ENCODE results near the gene REN. TPM values are rescaled to one million over a fixed set of nuclear protein-coding genes. Genes with fewer than 3 reads are reported as not detected.

REN gene
- total and polyA plus RNA-seq, 2 of the 13 experiments (the other 11 are each of a cell fraction or from before 2014, with no cell fraction given) = not detected

DNA sequence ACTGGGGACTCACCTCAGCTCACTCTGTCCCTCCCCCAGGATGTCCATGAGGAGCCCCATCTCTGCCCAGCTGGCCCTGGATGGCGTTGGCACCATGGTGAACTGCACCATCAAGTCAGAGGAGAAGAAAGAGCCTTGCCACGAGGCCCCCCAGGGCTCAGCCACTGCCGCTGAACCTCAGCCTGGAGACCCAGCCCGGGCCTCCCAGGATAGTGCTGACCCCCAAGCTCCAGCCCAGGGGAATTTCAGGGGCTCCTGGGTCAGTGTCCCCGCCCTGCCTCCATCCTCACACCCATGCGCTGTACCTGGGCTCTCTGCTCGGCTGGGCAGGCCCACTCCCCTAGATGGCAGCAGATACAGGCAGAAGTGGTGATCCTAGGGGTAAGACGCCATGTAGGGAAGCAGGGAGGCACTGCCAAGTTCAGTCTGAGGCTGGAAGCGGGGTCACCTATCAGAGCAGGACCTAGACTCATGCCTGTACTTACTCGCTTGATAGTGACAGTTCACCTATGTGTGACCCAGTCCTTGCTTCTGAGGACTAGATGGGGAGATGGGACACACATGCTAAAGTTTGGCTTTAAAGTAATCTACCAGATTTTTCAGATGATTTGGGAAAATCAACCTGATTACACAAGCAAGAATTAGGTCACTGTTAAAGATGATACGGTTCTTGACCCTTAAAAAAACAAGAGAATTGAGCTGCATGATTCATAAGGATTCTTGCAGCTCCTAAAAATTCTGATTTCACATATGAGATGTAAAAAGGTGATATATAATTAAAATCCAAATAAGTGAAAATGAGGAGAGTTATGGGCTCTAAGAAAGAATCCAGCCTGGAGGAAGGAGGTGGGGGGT lies 53.0 kb downstream of the REN start:
- ATAC-seq (no peak), DNase-seq (ENCODE audit: low spot score) (no peak), FAIRE-seq (no peak)
- H3K27ac ChIP-seq (ENCODE audit: extremely low read length, insufficient read depth, low read length) = no peak overlapping the region
- WGBS (ENCODE audit: low lambda C conversion rate) = 90% methylated on average over 6 of the region's 11 CpGs
- H2AFZ ChIP-seq (ENCODE audit: low read length) = no peak overlapping the region
- H3K9ac ChIP-seq (ENCODE audit: insufficient read depth, low read depth, low read length) = no peak overlapping the region
- no peak overlapping the region for H3K4me2 ChIP-seq (ENCODE audit: low read depth, low read length)
- BruUV-seq (replicated peaks) = no TSS peak
- no peaks in the 10 kb centered on the region for H3K9me3 ChIP-seq (ENCODE audit: low read length)
- intact Hi-C loops (cut with micrococcal nuclease; ENCODE audit: unreplicated experiment) (no loop called here), in situ Hi-C loops (cut with HindIII; ENCODE audit: extremely low pct_ligation_motif_present, low pct_unique_long_range_greater_than_20kb) (no loop called here)
- H3K79me2 ChIP-seq (ENCODE audit: insufficient read depth, low read length) = peaks cover 34% of the 10 kb centered on the region
- peaks cover 23 to 38% of the 10 kb centered on the region in 2 experiments for H3K36me3 ChIP-seq (replicated peaks in 1 of 2; ENCODE audit: control insufficient read depth in 1 of 2, insufficient read depth in 2 of 2, low read length in 2 of 2)
- peaks cover 3% of the 10 kb centered on the region; the same call in 1 of the 2 replicates for H4K20me1 ChIP-seq (ENCODE audit: insufficient read depth, low read length)
- H3K27me3 ChIP-seq (ENCODE audit: control insufficient read depth in 1 of 2, insufficient read depth in 2 of 2, low read length in 2 of 2) = no peaks in the 10 kb centered on the region
- CTCF ChIA-PET (ENCODE audit: low intra/inter-chr PET ratio, low total read pairs) = no interaction called here
- no peak overlapping the region for H3K4me3 ChIP-seq (replicated peaks in 1 of 3; ENCODE audit: insufficient read depth in 1 of 3, low read depth in 2 of 3, low read length in 3 of 3)
- no peak for TF ChIP-seq KLF15 (CRISPR knock-in tag; IDR thresholded peaks at IDR 0.05; ENCODE audit: borderline replicate concordance)
- peak; percentile 24 for TF ChIP-seq AGO2 (optimal IDR thresholded peaks at IDR 0.05; ENCODE audit: low read depth, low read length)
- POLR2A ChIA-PET = interaction anchor here (0.6 kb wide), 1 partner anchor 247 kb away, joined by 4 read pairs; no protein-coding TSS in a partner anchor
- peaks cover 6% of the 10 kb centered on the region for H3K4me1 ChIP-seq (ENCODE audit: insufficient read depth, low read length)

DNA sequence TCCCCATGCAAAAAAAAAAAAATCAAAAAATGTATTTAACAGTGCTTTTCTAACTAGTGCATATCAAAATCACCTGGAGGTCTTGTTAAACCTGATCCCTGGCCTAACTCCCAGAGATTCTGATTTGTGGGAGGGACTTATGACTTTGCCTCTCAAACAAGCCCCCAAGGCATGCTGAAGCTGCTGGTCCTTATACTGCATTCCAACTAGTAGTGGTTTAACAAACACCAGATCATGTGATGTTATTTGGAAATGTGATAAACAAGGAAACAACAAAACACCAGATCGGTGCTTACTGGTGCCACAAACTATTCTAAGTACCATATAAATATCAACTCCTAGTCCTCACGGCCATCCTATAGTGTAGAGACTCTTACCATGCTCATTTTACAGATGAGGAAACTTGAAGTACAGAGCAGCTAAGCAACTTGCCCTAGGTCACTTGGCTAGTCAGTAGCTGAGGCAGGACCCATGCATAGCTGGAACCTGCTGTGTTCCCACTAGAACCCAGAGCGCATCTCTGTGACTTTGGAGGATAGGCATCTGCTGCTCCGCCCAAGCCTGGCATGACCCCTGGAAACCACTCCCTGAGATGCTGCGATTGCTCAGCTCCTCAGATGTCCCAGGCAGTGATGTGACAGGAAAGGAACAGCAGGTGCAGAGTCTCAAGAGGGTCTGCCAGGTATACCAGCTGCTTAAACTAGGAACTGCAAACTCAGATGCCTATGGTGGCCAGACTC lies 55.1 kb downstream of the REN start:
- H3K4me2 ChIP-seq (ENCODE audit: low read depth, low read length) = no peak overlapping the region
- intact Hi-C loops (cut with micrococcal nuclease; ENCODE audit: unreplicated experiment) = no loop called here
- no peak overlapping the region for H3K4me3 ChIP-seq (replicated peaks in 1 of 3; ENCODE audit: insufficient read depth in 1 of 3, low read depth in 2 of 3, low read length in 3 of 3)
- H3K4me1 ChIP-seq (ENCODE audit: insufficient read depth, low read length) = peaks cover 17% of the 10 kb centered on the region
- no peaks in the 10 kb centered on the region for H3K27me3 ChIP-seq (ENCODE audit: control insufficient read depth in 1 of 2, insufficient read depth in 2 of 2, low read length in 2 of 2)
- no peak overlapping the region for H3K27ac ChIP-seq (ENCODE audit: extremely low read length, insufficient read depth, low read length)
- WGBS (ENCODE audit: low lambda C conversion rate) = 94% methylated on average over 5 of the region's 5 CpGs
- no peak for FAIRE-seq
- in situ Hi-C loops (cut with HindIII; ENCODE audit: extremely low pct_ligation_motif_present, low pct_unique_long_range_greater_than_20kb) = no loop called here
- no peak overlapping the region for H2AFZ ChIP-seq (ENCODE audit: low read length)
- H3K9me3 ChIP-seq (ENCODE audit: low read length) = no peaks in the 10 kb centered on the region
- no peak for DNase-seq (ENCODE audit: low spot score)
- ATAC-seq = no peak
- H3K9ac ChIP-seq (ENCODE audit: insufficient read depth, low read depth, low read length) = no peak overlapping the region
- peaks cover 49% of the 10 kb centered on the region for H3K79me2 ChIP-seq (ENCODE audit: insufficient read depth, low read length)
- no TSS peak for BruUV-seq (replicated peaks)
- H4K20me1 ChIP-seq (ENCODE audit: insufficient read depth, low read length) = peaks cover 3% of the 10 kb centered on the region; the same call in 1 of the 2 replicates
- CTCF ChIA-PET (ENCODE audit: low intra/inter-chr PET ratio, low total read pairs) = no interaction called here
- POLR2A ChIA-PET = no interaction called here
- H3K36me3 ChIP-seq (replicated peaks in 1 of 2; ENCODE audit: control insufficient read depth in 1 of 2, insufficient read depth in 2 of 2, low read length in 2 of 2) = peaks cover 15 to 21% of the 10 kb centered on the region in 2 experiments; a peak in 4 of 5 replicates
- TF ChIP-seq CEBPG (CRISPR knock-in tag; IDR thresholded peaks at IDR 0.05) = no peak
- TF ChIP-seq, protein P1, sequence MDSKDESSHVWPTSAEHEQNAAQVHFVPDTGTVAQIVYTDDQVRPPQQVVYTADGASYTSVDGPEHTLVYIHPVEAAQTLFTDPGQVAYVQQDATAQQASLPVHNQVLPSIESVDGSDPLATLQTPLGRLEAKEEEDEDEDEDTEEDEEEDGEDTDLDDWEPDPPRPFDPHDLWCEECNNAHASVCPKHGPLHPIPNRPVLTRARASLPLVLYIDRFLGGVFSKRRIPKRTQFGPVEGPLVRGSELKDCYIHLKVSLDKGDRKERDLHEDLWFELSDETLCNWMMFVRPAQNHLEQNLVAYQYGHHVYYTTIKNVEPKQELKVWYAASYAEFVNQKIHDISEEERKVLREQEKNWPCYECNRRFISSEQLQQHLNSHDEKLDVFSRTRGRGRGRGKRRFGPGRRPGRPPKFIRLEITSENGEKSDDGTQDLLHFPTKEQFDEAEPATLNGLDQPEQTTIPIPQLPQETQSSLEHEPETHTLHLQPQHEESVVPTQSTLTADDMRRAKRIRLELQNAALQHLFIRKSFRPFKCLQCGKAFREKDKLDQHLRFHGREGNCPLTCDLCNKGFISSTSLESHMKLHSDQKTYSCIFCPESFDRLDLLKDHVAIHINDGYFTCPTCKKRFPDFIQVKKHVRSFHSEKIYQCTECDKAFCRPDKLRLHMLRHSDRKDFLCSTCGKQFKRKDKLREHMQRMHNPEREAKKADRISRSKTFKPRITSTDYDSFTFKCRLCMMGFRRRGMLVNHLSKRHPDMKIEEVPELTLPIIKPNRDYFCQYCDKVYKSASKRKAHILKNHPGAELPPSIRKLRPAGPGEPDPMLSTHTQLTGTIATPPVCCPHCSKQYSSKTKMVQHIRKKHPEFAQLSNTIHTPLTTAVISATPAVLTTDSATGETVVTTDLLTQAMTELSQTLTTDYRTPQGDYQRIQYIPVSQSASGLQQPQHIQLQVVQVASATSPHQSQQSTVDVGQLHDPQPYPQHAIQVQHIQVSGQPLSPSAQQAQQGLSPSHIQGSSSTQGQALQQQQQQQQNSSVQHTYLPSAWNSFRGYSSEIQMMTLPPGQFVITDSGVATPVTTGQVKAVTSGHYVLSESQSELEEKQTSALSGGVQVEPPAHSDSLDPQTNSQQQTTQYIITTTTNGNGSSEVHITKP (CRISPR knock-in tag; IDR thresholded peaks at IDR 0.05; ENCODE audit: low read depth) = no peak
- TF ChIP-seq, protein P2, sequence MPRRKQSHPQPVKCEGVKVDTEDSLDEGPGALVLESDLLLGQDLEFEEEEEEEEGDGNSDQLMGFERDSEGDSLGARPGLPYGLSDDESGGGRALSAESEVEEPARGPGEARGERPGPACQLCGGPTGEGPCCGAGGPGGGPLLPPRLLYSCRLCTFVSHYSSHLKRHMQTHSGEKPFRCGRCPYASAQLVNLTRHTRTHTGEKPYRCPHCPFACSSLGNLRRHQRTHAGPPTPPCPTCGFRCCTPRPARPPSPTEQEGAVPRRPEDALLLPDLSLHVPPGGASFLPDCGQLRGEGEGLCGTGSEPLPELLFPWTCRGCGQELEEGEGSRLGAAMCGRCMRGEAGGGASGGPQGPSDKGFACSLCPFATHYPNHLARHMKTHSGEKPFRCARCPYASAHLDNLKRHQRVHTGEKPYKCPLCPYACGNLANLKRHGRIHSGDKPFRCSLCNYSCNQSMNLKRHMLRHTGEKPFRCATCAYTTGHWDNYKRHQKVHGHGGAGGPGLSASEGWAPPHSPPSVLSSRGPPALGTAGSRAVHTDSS (CRISPR knock-in tag; conservative IDR thresholded peaks at IDR 0.05) = no peak
- no peak for TF ChIP-seq CCAR2 (optimal IDR thresholded peaks at IDR 0.05; ENCODE audit: low read depth, low read length)
- TF ChIP-seq ETV6 (CRISPR knock-in tag; conservative IDR thresholded peaks at IDR 0.05) = no peak

Data from HepG2 (cell line).